Stimulated activated CD4-positive, alpha-beta T cell treated with anti-CD3 and anti-CD28 coated beads, Interleukin-4, amount 100 ng/mL, for 48 hours (primary cell): ENCODE results near the gene ERO1B.

ENCODE experiments used
- DNase-seq, 2 donors: peaks; one replicate each; pipeline ENCODE4 v3.0.0-alpha.2; 2020; ENCODE audit warnings: low read depth in 2 of 2

Gene ERO1B

DNA sequence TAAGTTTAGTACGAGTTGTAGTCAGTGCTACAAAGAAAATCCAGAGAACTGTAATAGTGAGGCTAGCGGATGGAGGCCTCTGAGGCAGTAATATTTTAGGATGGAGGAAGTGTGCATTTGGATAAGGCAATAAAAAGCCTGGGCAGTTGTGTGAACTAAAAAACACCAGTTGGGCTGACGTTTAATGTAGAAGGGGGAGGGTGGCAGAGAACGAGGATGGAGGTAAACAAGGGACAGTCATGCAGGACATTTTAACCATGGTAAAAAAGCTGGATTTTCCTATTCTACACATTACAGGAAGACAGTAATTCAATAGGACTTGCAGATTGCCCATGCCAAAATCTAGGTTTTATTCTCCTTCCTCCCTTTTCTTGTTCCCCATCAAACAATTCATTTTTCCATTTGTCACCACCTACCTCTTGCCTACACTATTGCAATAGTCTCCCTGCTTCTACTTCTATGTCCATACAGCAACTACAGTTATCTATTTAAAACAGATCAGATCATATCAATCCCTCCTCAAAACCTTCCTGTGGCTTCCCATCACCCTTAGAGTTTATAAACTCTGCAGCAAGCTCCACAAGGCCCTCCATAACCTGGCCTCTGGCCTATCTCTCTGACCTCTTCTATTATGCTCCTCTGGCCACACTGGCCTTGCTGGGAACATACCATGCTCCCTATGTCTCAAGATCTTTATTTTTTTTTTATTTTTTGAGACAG is 27.7 kb downstream of the ERO1B start:
- DNase-seq, result no peak

DNA sequence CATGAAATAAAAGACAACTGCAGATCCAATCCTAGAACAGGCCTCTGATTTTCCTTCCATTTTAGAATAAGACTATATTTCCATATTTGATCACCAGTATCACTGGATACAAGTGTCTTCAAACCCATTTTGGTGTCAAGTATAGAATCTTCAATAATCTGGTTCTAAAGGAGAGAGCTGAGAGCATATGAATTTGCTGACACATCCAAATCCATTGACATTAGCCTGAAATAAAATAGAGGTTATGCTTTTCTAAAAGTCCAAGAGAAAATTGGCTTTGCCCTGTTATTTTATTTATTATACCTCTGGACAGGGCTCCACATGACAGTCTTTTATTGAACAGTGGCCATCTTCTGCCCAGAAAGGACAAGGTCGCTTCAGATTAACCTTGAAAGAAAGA is 28.6 kb downstream of the ERO1B start:
- DNase-seq, result no peak

DNA sequence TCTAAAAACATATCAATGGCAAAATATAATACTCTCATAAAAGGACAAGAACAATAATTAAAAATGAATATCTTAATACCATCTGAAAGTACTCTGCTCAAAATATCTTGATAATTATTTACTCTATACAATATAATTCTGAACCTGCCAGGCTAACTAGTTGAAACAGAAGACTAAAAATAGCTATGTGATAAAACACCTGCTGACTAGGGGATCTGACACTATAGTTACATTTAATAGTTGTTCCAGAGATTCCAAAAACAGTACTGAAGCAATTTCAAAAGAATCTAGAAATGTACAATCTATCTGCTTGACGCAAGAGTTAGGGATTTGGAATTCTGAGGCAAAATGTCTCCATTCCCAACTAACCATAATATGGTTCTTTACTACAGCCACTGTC is 30.2 kb downstream of the ERO1B start:
- DNase-seq, result no peak

DNA sequence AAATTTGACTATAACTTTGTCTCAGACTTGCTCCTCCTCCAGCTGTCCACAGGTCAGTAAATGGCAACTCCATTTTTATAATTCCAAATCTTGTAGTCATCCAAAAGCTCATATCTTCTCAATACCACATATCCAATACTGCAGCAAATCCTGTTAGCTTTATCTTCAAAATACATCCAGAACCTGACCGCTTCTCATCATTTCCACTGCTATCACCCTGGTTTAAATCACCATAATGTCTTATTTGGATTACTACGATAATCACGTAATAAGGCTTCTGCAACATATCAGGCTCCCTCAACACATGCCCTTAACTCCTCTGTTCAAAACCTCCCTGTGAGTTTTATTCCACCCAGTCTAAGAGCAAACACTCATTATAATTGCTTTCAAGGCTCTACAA is 34.5 kb downstream of the ERO1B start:
- no peak for DNase-seq

DNA sequence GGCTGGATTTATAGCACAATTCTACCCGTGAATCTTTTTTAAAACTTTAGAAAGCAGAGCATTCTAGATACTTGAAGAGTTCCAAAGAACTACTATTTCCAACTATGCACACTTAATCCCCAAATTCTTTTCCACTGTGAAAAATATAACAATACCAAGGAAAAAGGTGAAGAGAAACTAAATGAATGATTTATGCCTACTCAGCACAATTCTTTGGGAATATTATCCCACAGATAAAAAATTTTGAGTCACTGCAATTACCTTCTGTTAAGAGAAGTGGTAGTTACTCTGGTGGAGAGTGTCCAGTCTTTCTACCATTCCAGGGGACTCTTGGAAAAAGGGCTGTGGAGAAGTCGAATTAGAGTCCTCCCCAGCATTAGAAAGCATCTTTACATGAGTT is 39.2 kb downstream of the ERO1B start:
- no peak for DNase-seq

DNA sequence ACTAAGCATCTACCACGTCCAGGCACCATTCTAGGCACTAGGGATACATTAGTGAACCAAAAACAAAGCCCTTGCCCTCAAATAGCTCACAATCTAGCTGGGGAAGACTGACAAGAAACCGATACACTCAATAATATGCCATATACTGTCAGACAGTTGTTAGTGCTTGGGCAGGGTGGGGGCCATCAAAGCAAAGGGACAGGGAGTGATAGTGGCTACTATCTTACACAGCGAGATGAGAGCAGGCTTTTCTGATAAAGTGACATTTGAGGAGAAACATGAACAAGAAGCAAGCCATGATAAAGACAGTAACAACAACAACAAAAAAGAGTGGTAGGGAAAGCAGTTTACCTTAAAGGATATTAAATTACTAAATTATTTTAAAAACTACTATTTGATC is 41.1 kb downstream of the ERO1B start:
- no peak for DNase-seq

DNA sequence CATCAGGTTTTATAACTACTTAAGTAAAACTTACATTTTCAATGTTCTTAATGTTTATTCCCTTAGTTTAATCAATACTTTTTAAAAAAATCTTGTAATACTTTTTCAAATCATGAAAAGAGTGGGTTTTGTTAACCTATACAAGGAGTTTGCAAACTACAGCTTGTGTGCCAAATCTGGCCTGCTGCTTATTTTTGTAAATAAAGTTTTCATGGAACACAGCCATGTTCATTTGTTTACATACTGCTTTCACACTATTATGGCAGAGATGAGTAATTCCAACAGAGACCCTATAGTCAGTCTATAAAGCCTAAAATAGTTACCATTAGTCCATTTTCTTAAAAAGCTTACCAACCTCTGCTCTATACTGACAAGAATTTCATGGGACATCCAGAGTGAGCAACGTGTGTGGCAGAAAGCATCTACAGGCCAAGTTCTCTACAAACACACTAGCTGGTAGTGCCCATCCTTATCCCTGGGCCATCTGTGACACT is 42.6 kb downstream of the ERO1B start:
- DNase-seq, result no peak

DNA sequence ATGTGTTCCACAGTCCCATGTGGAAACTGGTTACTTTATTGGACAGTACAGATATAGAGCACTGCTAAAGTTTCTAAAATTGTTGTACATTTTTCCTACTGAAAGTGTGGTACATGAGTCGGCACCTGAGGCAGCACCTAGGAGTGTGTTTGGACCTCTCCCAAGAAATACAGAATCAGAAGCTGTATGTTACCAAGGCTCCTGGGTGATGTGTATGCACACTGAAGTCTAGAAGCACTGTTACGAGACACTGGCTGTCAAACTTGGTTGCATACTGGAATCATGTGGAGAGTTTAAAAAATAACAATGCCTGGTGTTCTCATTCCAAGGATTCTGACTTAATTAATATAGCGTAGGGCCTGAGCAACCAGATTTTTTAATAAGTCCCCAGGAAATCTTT is 46.6 kb downstream of the ERO1B start:
- no peak for DNase-seq

DNA sequence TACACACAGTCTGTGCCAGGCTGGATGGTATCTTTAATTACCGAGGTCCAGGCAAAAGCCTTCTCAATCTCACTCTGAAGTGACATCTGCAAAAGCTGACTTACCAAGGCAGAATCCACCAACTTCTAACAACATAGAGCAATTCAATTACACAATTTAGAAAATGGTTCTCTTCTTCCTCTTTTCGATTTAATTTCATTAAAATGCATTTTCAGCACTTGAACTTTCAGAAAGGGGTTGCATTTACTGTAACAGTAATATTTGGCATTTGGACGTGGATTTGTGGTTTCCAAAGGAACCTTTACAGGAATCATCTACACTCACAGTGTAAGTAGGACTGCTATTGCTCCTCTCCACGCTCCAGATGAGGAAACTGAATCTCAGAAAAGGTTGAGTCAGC is 53.3 kb downstream of the ERO1B start:
- no peak for DNase-seq

DNA sequence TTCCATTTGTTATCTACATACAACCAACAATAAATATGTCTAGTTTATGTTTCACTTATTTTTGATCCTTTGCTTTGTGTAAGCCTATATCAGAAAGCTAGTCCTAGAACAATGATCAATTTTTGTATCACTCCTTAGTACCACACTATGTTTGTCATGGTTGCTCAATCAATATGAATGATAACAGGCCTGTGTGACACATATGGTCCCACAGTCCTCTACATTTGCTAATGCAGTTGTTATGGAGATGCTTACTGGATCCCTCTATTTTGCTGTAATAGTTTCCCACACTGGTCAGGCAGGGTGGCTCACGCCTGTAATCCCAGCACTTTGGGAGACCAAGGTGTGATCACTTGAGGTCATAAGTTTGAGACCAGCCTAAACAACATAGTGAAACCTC is 59.1 kb downstream of the ERO1B start:
- no peak for DNase-seq

DNA sequence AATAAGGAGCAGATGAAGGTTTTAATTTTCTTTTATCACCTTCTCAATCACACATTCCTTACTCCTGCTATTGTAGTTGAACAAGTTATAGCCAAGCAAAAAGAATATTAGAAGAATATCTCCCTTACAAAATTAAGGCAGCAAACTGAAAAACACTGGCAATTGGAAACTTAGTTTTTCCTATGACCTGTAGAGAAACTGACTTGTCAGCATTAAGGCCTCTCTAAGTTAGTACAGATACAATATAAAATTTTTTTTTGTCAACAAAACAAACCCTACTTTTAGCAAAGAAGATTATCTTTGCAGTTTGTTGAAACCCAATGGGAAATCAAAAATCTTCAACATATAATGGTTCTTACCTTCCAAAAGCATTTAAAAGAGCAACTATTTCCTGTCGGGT is 61.3 kb downstream of the ERO1B start:
- no peak for DNase-seq

DNA sequence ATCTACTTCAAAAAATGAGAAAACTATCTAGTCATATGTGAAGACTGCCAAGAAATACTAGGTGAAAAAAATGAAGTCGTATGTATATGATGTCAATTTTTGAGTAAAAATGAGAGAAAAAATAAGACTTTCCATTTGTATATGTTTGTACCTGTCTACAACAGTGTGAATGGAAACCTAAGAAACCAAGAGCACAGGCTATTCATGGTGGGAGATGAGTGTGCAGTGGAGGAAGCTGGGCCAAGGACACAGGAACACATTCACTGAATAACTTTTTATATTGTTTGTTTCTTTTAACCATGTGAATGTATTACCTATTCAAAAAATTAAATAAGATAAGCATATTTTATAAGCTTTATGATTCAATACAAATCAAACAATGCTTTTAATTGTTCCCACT is 67.0 kb downstream of the ERO1B start:
- no peak for DNase-seq

DNA sequence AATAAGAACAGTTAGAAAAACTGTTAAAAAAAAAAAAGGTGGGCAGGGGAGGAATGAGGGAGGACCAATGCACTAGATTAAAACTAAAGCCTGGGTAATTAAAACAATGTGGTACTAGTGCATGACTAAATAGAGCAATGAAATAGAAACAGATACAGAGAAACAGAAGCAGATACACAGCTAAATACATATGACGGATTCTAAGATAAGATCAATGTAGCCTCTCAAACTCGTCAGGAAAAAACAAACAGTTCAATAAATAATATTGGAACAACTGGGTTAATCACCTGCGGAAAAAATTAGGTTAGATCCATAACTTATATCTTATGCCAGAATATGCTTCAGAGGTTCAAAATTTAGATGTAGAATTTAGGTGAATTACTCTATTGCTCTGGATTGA is 68.2 kb downstream of the ERO1B start:
- no peak for DNase-seq

DNA sequence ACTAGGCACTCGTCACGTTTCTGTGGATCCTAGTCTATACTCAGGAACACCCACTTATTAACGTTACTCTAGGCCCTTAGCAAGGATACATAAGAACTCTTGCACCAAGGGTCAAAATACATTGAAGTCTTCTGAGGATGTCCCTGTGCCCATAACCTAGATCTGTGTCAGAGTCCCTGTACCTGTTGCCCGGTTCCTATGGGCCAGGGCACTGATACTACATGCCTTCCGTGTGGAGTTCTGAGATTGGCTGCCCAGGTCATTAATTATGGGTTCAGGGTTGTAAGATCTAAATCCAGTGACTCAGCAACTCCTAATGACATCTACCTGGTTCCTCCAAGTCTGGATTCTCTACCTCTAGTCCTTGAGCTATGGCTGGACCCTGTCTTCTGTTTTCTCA is 69.9 kb downstream of the ERO1B start:
- no peak for DNase-seq

DNA sequence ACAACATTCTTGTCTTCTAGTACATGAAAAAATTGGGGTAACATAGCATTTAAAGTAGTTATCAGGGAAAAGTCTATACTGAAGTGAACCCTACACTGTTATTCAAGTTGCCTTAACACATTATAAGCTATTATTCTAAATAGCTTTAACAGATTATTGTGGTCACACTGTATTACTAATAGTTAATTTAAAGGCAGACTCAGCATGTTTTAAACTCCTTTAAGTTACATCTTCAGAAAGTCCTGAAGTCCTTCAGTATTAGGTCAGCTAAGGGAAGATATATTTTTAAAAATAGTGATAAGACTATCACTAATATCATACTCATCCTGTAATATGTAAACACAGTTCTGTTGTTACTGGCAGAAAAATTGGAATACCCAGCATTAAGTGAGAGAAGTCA is 72.0 kb downstream of the ERO1B start:
- DNase-seq, result no peak

DNA sequence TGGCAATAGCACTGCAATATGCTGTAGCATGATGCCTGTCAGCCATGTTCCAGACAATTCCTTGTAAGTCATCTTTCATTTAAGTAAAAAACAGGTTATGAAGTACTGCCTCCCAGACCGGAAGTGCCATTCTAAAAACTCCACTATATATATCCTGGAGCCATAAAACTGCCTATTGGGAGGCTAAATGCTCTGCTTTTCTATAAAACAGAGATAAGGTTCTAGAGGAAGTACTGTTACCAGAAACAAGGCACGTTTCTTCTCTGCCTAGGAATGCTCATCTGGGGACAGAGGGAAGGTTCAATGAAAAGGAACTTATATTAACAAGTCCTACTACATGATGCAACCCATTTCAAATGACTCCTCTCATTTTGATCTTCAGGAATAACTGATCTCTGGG is 72.6 kb downstream of the ERO1B start:
- no peak for DNase-seq

DNA sequence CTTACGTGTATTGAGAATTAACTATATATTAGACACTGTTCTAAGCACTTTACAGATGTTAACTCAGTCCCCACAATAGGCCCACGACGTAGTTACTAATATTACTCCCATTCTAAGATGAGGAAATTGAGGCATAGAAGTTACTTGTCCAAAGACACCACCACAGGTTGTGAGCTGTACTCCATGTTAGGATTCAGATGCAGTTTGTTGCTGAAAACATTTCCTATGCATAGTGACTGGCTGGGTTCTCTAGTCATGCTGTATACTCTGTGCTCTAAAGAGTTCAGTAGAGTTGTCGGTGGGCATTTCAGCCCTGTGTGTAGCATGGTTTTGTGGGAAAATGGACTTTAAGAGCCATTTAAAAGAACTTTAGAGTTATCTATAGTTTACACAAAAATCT is 74.2 kb downstream of the ERO1B start:
- DNase-seq, result no peak

DNA sequence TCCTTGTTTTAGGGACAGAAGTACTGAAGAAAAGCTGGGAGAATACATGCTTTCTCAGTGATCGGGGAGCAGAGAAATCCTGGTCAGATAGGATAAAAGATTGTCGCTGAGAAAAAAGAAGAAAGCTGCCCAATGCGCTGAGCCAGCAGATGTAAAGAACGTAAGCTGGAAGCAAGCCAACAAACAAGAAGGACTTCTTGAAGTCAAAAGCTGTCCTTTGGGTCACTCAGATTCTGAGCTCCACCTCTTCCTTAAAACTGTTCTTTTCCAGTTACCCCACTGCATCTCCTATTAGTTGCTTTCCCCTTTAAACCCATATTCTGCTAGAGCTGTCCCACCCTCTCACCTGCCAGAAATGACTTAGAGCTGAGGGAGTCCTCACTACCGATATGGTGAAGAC is 74.6 kb downstream of the ERO1B start:
- DNase-seq, result no peak

DNA sequence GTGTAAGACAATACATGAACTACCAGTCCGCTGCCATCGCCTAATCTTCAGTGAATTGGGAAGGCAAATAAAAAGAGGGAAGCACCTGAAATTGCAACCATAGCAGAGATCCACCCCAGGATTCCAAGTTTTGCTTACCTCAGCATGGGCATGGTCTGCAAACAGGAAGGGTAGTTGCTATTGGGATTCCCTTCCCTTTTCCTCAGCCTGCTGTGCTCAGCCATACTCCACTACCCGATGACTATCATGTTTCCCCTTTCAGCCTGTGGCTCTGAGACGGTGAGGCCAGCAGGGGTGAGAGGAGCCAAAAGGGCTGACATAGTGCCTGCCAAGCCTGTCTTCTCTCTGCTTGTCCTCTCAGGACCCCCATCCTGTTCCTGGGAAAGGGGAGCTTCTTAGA is 75.2 kb downstream of the ERO1B start:
- DNase-seq, result no peak

DNA sequence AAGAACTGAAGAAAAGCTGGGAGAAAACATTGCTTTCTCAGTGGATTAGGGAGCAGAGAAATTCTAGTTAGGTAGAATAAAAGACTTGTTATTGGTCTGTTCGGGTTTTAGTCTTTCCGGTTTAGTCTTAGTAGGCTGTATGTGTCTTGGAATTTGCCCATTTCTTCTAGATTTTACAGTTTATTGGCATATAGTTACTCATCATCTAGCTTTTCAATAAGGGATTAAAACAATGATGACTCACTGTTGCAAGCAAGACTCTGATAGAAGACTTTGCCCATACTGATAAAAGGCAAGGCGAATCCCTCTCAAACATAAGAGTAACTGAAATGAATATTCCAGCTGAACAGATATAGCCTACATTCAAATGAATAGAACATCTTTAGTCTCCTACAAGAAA is 77.1 kb downstream of the ERO1B start:
- no peak for DNase-seq

DNA sequence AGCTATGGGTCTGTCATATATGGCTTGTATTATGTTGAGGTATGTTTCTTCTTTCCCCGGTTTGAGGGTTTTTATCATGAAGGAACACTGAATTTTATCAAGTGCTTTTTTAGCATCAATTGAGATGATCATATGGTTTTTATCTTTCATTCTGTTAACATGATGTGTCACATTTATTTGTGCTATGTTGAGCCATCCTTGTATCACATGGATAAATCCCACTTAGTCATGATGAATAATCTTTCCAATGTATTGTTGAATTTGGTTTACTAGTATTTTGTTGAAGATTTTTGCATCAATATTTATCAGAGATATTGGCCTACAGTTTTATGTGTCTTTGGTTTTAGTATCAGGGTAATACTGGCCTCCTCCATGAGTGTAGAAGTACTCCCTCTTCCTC is 77.7 kb downstream of the ERO1B start:
- no peak for DNase-seq

DNA sequence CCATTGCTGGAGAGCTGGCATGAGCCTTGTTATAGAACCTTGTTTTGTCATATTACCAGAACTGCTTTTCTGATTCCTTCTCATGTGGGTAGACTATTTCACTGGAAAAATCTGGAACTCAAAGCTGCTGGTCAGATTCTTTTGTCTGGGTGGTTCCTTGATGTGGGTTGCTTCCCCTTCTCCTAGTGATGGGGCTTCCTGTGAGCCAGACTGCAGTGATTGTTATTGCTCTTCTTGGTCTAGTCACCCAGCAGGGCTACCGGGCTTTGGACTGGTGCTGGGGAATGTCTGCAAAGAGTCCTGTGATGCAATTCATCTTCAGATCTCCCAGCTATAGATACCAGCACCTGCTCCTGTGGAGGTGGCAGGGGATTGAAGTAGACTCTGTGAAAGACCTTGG is 80.0 kb downstream of the ERO1B start:
- DNase-seq, result no peak

DNA sequence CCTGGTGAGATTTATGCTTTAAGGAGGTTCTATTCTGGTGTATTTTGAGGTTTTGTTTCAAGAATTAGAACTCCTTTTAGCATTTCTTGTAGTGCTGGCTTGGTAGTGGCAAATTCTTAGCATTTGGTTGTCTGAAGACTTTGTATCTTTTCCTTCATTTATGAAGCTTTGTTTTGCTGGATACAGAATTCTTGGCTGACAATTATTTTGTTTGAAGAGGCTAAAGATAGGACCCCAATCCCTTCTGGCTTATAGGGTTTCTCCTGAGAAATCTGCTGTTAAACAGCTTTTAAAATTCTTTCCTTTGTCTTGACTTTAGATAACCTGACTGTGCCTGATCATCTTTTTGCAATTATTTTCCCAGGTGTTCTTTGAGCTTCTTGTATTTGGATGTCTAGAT is 80.8 kb downstream of the ERO1B start:
- no peak for DNase-seq

DNA sequence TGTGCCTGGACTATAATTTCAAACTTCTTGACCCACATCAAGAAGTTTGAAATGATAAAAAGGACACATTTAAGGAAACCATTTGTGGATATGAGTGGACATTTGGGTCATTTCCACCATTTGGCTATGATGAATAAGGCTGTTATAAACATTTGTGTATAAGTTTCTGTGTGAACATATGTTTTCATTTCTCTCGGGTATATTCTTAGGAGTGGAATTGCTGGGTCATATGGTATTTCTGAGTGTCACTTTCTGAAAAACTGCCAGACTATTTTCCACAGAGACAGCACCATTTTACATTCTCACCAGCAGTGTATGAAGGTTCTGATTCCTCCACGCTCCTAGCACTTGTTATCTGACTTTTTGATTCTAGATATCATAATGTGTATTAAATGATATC is 88.6 kb downstream of the ERO1B start:
- DNase-seq, result no peak
